GM18526 (cell line): Measurements from ENCODE around the gene ADAP2.
A peak's percentile ranks its signal among the peaks of the same experiment; 100 is the strongest.

Source experiments
- POLR2A ChIP-seq: IDR thresholded peaks from 3 replicates; pipeline ENCODE4 v1.6.1; 2011; ENCODE audit not compliant: insufficient read length; ENCODE audit errors: extremely low read depth

Gene ADAP2, protein sequence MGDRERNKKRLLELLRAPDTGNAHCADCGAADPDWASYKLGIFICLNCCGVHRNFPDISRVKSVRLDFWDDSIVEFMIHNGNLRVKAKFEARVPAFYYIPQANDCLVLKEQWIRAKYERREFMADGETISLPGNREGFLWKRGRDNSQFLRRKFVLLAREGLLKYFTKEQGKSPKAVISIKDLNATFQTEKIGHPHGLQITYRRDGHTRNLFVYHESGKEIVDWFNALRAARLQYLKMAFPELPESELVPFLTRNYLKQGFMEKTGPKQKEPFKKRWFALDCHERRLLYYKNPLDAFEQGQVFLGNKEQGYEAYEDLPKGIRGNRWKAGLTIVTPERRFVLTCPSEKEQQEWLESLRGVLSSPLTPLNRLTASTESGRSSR

GRCh38 chr17:30921544-30922196 is at the start of gene ADAP2:
TSS of gene ADAP2 (plus strand) at chr17:30921945. CDS start at chr17:30922015, 70 bp downstream.
- TF ChIP-seq POLR2A: no peak

DNA sequence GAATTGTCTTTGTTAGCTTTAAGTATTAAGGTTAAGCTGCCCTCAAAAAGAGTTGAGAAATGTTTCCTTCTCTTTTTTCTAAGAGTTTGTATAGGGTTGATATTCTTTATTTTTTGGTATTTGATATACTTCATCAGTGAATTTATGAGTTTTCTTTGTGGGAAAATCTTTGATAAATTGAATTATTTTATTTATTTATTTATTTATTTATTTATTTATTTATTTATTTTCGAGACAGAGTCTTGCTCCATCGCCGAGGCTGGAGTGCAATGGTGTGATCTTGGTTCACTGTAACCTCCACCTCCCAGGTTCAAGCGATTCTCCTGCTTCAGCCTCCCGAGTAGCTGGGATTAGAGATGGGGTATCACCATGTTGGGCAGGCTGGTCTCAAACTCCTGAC is 35.6 kb upstream of the ADAP2 start:
- TF ChIP-seq POLR2A: no peak

GRCh38 chr17:30894236-30894635 is 27.5 kb upstream of the ADAP2 start:
- TF ChIP-seq POLR2A: no peak

GRCh38 chr17:30897311-30897710 is 24.4 kb upstream of the ADAP2 start:
- no peak for TF ChIP-seq POLR2A

- no peak for TF ChIP-seq POLR2A
Observed at GRCh38 chr17:30905742-30906100, 16.0 kb upstream of the ADAP2 start.

DNA sequence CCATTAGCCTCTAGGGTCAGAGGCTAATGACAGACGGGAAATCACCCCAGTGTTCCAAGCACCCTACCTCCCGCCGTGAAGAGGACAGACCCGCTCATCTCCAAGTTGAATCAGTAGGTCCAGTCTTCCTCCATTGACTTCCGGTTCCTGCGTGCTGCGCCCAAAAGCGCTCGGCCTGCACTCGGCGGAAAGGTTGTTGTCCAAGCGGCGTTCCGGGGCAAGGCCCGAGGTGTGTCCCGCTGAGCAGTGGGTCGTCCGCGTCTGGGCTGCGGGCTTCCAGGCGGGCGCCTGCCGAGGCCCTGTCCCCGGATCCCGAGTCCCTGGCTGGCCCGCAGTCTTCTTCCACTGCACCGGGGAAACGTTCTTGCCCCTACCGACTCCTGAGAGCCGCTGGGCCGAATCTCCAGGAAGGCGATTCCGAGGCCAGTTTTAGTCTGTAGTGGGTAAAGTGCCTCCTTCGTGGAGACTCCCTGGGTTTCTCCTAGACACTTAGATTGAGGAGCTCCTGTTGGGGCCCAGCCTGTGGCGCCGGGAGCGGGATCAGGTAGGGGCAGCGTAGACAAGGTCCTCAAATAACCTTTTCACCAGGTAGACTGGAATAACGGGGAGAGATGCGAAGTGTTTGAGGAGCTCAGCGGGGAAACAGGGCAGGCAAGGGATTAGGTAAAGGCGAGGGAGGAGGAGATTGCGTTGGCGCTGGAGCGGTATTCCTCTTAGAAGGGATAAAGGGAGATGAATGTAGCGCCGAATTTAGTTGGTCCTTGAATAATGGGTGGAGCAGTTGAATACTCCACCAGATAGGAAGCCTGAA is 15.4 kb upstream of the ADAP2 start, which contains the start of gene TEFM:
Gene TEFM (minus strand): TSS at position 138 of the 811 bp plus-strand sequence. CDS start 40 bp downstream, at position 98.
- TF ChIP-seq POLR2A: peak; percentile 89

GRCh38 chr17:30908717-30909420 is 12.9 kb upstream of the ADAP2 start:
- no peak for TF ChIP-seq POLR2A

DNA sequence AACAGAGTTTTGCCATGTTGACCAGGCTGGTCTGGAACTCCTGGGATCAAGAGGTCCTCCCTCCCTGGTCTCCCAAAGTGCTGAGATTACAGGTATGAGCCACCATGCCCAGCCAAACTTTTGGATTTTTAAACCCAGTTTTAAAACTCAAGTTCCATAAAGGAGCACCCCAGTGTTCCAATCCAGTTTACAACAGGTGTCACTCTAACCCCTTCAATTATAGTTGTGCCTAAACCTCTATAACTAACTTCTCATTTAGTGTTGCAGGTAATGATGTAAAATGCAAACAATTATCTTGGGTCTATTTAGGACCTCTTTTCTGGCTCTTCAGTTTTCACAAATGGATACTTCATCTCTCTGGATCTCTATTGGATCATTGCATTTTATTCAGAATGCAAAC is 7.8 kb upstream of the ADAP2 start:
- no peak for TF ChIP-seq POLR2A

DNA sequence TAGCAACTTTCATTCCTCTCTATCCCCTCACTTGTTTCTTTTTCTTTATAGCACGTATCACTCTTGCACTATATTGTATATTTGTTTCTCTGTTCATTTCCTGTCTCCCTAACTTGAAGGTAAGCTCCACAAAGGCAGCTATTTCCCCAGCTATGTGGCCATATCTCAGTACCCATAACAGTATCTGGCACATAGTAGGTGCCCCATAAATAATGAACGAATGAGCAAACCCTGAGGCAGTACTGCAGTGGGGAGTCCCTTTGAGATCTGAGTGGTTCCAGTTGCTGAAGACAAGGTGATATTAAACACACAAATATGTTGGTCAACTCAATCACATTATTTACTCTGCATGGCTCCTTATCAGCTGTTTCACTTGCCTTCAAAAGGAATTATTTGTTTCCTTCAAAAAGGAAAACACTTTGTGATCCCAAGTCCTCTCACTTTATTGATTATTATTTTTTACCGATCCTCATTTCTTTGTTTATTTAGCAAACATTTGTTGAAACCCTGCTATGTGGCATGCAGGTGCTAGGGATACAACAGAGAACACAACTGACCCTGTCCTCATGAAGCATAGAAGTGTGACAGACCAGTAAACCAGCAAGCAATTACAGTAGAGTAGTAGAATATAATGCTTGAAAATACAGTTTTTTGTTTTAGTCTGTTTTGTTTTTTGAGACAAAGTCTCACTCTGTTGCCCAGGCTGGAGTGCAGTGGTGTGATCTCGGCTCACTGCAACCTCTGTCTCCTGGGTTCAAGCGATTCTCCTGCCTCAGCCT is 5.7 kb upstream of the ADAP2 start:
- TF ChIP-seq POLR2A: no peak

GRCh38 chr17:30917050-30917449 is 4.7 kb upstream of the ADAP2 start:
- no peak for TF ChIP-seq POLR2A

DNA sequence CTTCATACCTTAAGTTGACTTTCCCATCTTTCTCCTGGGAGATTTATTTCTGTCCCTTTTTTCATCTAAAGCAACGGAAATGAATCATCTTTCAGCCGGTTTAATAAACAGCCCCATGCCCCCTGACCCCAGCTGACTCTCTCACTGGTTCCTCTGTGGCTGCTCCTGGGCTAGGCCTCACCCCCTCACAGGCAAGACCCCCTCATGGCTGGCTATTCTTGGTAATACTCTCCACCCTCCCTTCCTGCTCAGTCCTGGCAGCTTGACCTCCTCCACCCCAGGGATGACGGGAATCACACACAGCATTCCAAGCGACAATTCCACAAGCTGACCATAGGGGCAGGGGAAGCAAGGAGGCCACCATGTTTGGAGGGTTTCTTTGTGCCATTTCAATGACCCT is 1.5 kb upstream of the ADAP2 start:
- TF ChIP-seq POLR2A: no peak

DNA sequence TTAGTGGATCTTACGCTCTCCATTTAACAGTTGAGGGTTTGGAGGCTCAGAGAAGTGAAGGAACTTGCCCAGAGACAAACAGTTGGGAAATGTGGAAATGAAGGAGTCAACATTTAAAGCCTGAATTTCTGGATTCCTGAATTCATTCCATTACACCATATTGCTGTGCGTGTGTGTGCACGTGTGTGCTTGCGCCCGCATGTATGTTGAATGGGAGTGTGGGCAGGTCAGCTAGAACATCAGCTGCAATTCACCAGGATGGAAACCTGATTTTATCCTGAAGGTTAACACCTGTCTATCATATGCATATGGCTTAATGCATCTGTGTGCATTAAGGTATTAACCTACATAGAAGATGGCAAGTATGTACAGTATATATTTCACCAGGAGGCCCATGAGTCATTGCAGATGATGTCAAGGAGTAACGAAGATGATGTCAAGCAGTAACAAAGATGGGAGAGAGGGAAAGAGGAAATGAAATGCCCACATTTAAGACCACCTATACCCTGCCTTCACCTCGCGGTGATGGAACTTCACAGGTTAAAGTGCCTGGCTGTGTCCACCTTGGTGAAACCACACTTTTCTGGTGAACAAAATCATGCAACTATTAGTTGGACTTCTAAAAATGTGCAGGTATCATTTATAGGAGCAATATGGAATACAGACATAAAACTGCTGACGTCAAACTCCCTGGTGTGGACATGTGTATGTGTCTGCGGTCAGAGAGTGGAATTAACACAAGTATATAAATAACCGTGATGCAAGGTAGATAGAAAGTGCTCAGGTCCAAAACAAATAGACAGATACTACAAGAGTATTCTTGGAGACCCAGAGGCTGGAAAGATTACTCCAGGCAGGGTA is 832 bp upstream of the ADAP2 start:
- TF ChIP-seq POLR2A: no peak

GRCh38 chr17:30922235-30923030 is 688 bp downstream of the ADAP2 start:
- TF ChIP-seq POLR2A: no peak
